Ascending aorta (tissue), 2 donors: ENCODE measurements around the gene RNU2-63P. TPM values are rescaled to one million over a fixed set of nuclear protein-coding genes. Genes with fewer than 3 reads are reported as not detected.
A peak's percentile ranks its signal among the peaks of the same experiment; 100 is the strongest.

ENCODE experiments used
- DNase-seq, 2 donors: peaks; one replicate each; pipeline ENCODE4 v3.0.0-alpha.2; 2019; ENCODE audit warnings: low spot score in 2 of 2
- H3K27ac ChIP-seq, 2 donors: fragments of 200-600 bp; sonication (generic); one replicate each; pipeline ENCODE4 v1.5.1; 2016 to 2017; ENCODE audit warnings: mild to moderate bottlenecking in 1 of 2
- H3K27me3 ChIP-seq: fragments of 200-600 bp; sonication (generic); one replicate; pipeline ENCODE4 v1.5.1; 2017
- H3K36me3 ChIP-seq, 2 donors: fragments of 200-600 bp; sonication (generic); one replicate each; pipeline ENCODE4 v1.5.1; 2016
- H3K4me1 ChIP-seq, 2 donors: fragments of 200-600 bp; sonication (generic); one replicate each; pipeline ENCODE4 v1.5.1; 2016 to 2017; ENCODE audit warnings: mild to moderate bottlenecking in 1 of 2
- H3K4me3 ChIP-seq, 2 donors: fragments of 200-600 bp; sonication (generic); one replicate each; pipeline ENCODE4 v1.5.1; 2016 to 2017; ENCODE audit warnings: mild to moderate bottlenecking in 1 of 2
- H3K9me3 ChIP-seq, 2 donors: fragments of 200-600 bp; sonication (generic); one replicate each; pipeline ENCODE4 v1.5.1; 2016
- CTCF ChIP-seq, 3 experiments: fragments of 200-600 bp in 2 of 3; fragments of 450-650 bp in 1 of 3; sonication (generic) in 2 of 3; IDR thresholded peaks; one replicate each; pipeline ENCODE4 v1.5.1; 2016 to 2019; ENCODE audit warnings: antibody characterized with exemption in 3 of 3, mild to moderate bottlenecking in 1 of 3, moderate library complexity in 1 of 3
- intact Hi-C: fragments of 100-400 bp; cut with DNase I; formaldehyde crosslinking; loops from one replicate; pipeline ENCODE4 v1.15.1; 2023
- total RNA-seq: library from RNA; depleted of rRNA; stranded (reverse); fragments of >200 nt; gene quantifications from one replicate; pipeline ENCODE4 v1.1.0, GENCODE V29; 2016

Gene RNU2-63P
- total RNA-seq, 1 donor from 2014 or later, result not detected

GRCh38 chr2:88057437-88057844 is 41.1 kb upstream of the RNU2-63P start:
- no peak for DNase-seq
- H3K27me3 ChIP-seq, result no peaks in the 10 kb centered on the region
- no peak overlapping the region for H3K4me3 ChIP-seq
- H3K27ac ChIP-seq, result no peak overlapping the region
- no peaks in the 10 kb centered on the region for H3K36me3 ChIP-seq
- peaks cover 0 to 15% of the 10 kb centered on the region in 2 donors for H3K4me1 ChIP-seq
- H3K9me3 ChIP-seq, result no peaks in the 10 kb centered on the region
- intact Hi-C loops, result no loop called here
- TF ChIP-seq CTCF (IDR thresholded peaks at IDR 0.05), result no peak

GRCh38 chr2:88055371-88056128 is 39.2 kb upstream of the RNU2-63P start, which contains the start of gene KRCC1:
Gene KRCC1 (minus strand): TSS chr2:88055783. CDS start chr2:88028563, 27,220 bp downstream.
- Histone ChIP-seq H3K4me1 (peaks cover 0 to 15% of the 10 kb centered on the region in 2 donors), H3K27me3 (no peaks in the 10 kb centered on the region), H3K36me3 (no peaks in the 10 kb centered on the region), H3K27ac (peak within 1 kb of the TSS; percentile 97), H3K4me3 (peak within 1 kb of the TSS; percentile 79 to 89), H3K9me3 (no peaks in the 10 kb centered on the region)
- intact Hi-C loops, result loop anchor here (1.0 to 2.0 kb wide), 2 partner anchors 39 to 115 kb away; partner anchors contain the start of genes RNU2-63P and THNSL2
- peak; percentile 83 to 97 for DNase-seq
- no peak for TF ChIP-seq CTCF (IDR thresholded peaks at IDR 0.05)

- Histone ChIP-seq H3K27ac (peak overlapping the region; percentile 97), H3K36me3 (no peaks in the 10 kb centered on the region), H3K9me3 (no peaks in the 10 kb centered on the region), H3K27me3 (no peaks in the 10 kb centered on the region), H3K4me3 (peak overlapping the region; percentile 79 to 89), H3K4me1 (peaks cover 0 to 15% of the 10 kb centered on the region in 2 donors)
- intact Hi-C loops, result loop anchor here (1.0 to 2.0 kb wide), 2 partner anchors 39 to 116 kb away; partner anchors contain the start of genes RNU2-63P and THNSL2
- TF ChIP-seq CTCF (IDR thresholded peaks at IDR 0.05), result no peak
- no peak for DNase-seq
Measured at GRCh38 chr2:88054782-88055370, 38.5 kb upstream of the RNU2-63P start.

- Histone ChIP-seq H3K4me1 (peaks cover 0 to 15% of the 10 kb centered on the region in 2 donors), H3K27me3 (no peaks in the 10 kb centered on the region), H3K9me3 (no peaks in the 10 kb centered on the region), H3K4me3 (peak overlapping the region; percentile 79 to 89), H3K36me3 (no peaks in the 10 kb centered on the region), H3K27ac (peak overlapping the region; percentile 97)
- TF ChIP-seq CTCF (IDR thresholded peaks at IDR 0.05), result no peak
- no peak for DNase-seq
- intact Hi-C loops, result loop anchor here (2.0 kb wide), 1 partner anchor 117 kb away; the partner anchor contains the start of gene THNSL2
Measured at GRCh38 chr2:88053934-88054781, 37.8 kb upstream of the RNU2-63P start.

GRCh38 chr2:88053296-88053695 is 36.9 kb upstream of the RNU2-63P start:
- Histone ChIP-seq H3K4me3 (peak overlapping the region in 1 of 2 donors; percentile 79), H3K36me3 (no peaks in the 10 kb centered on the region), H3K27ac (peak overlapping the region; percentile 18 to 37), H3K27me3 (no peaks in the 10 kb centered on the region), H3K9me3 (no peaks in the 10 kb centered on the region), H3K4me1 (peaks cover 0 to 15% of the 10 kb centered on the region in 2 donors)
- TF ChIP-seq CTCF (IDR thresholded peaks at IDR 0.05), result no peak
- intact Hi-C loops, result no loop called here
- no peak for DNase-seq
